ENCODE results near the gene KLHL26.
"Not testable (repeated sequence)": the region's sequence is repeated elsewhere in the genome, so short reads cannot be mapped to it uniquely, and the experiment has no call there.

The KLHL26 gene

DNA sequence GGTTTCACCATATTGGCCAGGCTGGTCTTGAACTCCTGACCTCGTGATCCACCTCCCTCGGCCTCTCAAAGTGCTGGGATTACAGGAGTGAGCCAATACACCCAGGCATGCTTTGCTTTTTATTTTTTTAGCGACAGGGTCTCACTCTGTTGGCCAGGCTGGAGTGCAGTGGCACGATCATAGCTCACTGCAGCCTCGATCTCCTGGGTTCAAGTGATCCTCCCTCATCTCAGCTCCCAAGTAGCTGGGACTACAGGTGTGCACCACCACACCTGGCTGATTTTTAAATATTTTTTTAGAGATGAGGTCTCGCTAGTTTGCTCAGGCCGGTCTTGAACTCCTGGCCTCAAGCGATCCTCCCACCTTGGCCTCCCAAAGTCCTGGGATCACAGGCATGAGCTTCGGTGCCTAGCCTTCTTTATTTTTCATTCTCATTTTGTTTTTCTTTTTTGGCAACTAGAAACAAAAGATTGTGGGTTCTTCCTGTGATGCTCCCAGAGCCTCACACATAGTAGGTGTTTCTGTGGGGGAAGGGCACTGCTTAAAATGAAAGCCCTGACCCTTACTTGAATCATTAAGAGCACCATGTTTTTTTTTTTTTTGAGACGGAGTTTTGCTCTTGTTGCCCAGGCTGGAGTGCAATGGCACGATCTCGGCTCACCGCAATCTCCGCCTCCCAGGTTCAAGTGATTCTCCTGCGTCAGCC lies 36.0 kb upstream of the KLHL26 start:
- not testable (repeated sequence) for DNase-seq (ENCODE audit: low read depth in 2 of 2)

DNA sequence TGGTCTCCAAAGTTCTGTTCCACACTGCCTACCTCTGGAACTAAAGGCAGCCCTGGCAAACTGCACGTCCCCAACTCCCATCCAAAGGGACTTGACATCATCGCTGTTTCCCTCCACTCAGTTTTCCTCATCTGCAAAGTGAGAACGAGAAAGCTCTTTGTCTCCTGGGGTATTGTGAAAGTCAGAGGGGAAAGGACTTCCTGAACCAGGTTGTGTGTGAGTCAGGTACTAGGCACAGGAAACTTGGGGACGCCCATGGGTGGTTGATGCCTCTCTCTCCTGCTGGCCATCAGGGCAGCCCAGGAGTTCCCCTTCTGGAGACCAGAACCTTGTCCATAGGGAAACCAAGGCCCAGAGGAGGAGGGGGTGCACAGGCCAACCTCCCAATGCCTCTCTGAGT lies 35.0 kb upstream of the KLHL26 start:
- no peak for DNase-seq (ENCODE audit: low read depth in 2 of 2)

GRCh38 chr19:18603255-18603957 lies 33.4 kb upstream of the KLHL26 start:
- no peak for DNase-seq (ENCODE audit: low read depth in 2 of 2)

GRCh38 chr19:18603958-18604819 lies 32.6 kb upstream of the KLHL26 start:
- no peak for DNase-seq (ENCODE audit: low read depth in 2 of 2)

DNA sequence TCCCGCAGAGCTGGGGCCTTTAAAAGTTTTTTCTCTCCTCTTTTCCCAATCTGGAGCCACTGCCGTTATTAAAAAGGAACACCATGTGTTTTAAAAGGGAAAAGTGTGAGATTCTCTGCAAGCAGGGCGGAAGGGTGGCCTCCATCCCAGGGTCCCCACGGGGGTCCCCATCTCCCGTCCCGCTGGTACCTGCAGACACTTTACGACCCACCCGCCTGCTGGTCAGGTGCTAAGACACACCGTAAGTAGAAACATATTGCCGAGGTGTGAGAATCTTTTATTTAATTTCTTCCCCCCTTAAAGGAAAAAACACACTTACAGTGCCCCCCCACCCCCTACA lies 32.0 kb upstream of the KLHL26 start:
- no peak for DNase-seq (ENCODE audit: low read depth in 2 of 2)

DNA sequence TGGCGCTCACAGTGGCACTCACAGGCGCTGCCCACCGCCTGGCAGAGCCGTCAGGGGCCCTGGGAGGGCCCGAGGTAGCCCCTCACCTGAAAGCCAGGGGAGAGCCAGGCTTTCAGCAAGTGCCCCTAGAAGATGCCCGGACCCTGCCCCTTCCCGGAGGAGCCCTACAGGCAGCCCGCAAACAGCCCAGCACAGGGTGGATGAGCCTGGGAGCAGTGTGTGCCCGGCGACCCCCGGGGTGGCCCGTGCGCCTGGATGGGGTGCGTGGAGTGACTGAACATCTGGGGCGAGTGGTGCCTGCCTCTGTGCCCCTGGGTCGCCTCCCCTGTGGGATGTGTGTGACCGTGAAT lies 31.7 kb upstream of the KLHL26 start:
- DNase-seq (ENCODE audit: low read depth in 2 of 2): no peak

GRCh38 chr19:18605546-18606280 lies 31.1 kb upstream of the KLHL26 start:
- no peak for DNase-seq (ENCODE audit: low read depth in 2 of 2)

GRCh38 chr19:18606281-18607225 lies 30.3 kb upstream of the KLHL26 start, which contains the start of gene CRLF1:
CRLF1 (minus strand) TSS chr19:18606799; CDS start chr19:18606656, 143 bp downstream.
- DNase-seq (ENCODE audit: low read depth in 2 of 2): no peak

- no peak for DNase-seq (ENCODE audit: low read depth in 2 of 2)
These were observed 29.4 kb upstream of the KLHL26 start for GRCh38 chr19:18607226-18608101.

DNA sequence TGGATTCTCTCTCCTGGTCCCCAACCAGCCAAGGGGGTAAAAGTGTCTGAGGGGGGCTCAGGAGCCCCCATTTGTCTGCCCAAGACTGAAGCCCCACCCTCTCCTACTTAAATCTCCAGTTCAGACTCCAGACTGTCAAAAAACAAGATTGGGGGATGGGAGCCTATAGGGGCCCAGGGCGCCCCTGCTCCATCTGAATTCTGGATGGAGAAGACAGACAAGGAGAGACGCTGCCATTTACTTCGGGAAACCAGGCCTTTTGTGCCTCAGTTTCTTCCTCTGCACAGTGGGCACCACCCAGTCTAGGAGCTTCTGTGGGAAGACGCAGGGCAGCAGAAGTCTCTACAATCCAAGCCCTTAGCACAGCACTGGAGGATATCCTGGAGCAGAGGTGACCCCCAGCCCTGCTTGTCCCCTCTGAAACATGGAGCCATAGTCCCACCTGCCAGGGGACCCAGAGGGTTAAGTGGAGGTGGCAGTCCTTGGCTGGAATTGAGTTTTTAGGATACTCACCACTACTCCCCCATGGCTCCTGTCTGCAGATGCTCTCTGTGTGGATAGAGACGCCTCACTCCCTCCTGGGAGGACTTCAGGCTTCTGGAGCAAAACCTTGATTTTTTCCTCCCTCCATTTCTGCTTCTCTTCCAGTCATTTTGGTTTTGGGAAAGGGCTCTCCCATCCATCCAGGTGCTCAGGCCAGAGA lies 28.6 kb upstream of the KLHL26 start:
- DNase-seq (ENCODE audit: low read depth in 2 of 2): no peak

- no peak for DNase-seq (ENCODE audit: low read depth in 2 of 2)
These were observed 27.8 kb upstream of the KLHL26 start for GRCh38 chr19:18608805-18609716.

DNA sequence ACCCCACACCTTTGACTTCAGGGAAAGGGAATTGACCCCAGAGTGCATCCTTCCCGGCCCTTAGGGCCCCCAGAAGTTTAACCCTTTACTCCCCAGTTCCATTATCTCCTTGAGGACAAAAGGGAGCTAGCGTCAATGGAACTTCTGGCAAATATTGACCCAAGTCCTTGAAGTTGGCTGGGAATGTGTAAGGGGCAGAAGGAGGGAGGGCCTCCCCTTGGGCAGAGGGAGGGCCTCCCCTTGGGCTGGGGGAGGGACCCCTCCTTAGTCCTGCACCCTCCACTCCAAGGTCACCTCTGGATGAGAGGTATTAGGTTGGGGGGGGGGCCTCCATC lies 27.1 kb upstream of the KLHL26 start:
- DNase-seq (ENCODE audit: low read depth in 2 of 2): no peak

DNA sequence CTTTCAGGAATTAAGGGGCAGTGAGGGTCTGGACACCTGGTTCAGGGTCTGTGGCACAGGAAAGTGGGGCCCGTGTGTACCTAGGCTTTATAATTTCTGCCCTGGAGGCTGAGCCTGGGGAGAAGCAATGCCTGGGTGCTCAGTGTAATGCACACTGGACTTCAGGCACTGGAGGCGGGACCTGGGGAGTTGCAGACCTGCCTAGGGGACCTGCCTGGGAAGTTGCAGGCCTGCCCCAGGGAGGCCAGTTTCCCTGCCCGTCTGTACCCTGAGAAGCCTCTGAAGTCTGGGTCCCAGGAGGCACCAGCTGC lies 26.6 kb upstream of the KLHL26 start:
- no peak for DNase-seq (ENCODE audit: low read depth in 2 of 2)

DNA sequence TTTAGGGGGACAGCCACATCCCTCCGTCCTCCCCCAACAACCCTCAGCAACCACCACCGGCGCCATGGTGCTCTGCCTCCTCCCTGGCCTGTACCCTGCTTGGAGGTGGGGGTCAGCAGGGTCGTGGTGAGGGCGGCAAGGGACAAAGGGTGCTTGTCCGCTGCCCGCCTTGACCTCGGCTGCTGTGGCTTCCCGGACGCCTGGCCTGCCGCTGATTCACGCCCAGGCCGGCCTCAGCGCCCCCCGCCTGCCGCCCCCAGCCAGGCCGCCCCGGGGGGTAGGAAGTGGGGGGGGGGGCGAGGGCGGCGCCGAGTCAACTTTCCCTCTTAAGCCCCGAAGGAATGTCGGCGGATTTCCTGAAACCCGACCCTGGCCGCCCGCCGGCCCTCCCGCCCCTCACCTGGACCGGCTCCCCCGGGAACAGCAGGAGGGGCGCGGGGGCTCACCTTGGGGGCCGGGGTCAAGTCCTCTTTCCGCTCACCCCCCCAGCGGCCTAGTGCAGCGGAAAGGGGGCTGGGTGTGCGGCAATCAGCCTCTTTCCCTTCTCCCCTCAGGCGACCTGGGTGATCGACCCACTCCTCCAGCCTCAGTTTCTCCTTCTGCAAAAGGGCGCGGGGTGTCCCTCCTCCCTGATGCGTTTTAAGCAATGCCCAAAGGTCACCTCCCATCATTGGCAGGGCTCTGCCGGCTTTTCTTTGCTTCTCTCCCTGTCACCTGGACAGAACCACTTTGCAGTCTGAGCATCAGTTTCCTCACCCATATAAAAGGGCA lies 26.1 kb upstream of the KLHL26 start:
- no peak for DNase-seq (ENCODE audit: low read depth in 2 of 2)

GRCh38 chr19:18611327-18612050 lies 25.3 kb upstream of the KLHL26 start:
- DNase-seq (ENCODE audit: low read depth in 2 of 2): no peak

- DNase-seq (ENCODE audit: low read depth in 2 of 2): no peak
These were observed 24.6 kb upstream of the KLHL26 start for GRCh38 chr19:18612051-18612771.
